HepG2 (cell line): ENCODE data around the gene MIEF2. TPM values are rescaled to one million over a fixed set of nuclear protein-coding genes. Genes with fewer than 3 reads are reported as not detected.

Source experiments
- ISL2 ChIP-seq: sonication (generic); formaldehyde crosslinking; IDR thresholded peaks from 2 replicates; pipeline ENCODE4 v1.5.0; 2020; ENCODE audit warnings: missing genetic modification reagents
- KMT2B ChIP-seq: IDR thresholded peaks from 2 replicates; pipeline ENCODE4 v1.6.1; 2016; ENCODE audit warnings: missing genetic modification reagents, missing compliant biosample characterization
- MIER3 ChIP-seq: IDR thresholded peaks from 2 replicates; pipeline ENCODE4 v1.6.1; 2016; ENCODE audit warnings: missing compliant biosample characterization, borderline replicate concordance
- MYC ChIP-seq: sonication (generic); formaldehyde crosslinking; IDR thresholded peaks from 2 replicates; pipeline ENCODE4 v1.9.0; 2021; ENCODE audit warnings: missing genetic modification reagents, borderline replicate concordance
- NFE2 ChIP-seq: sonication (generic); formaldehyde crosslinking; IDR thresholded peaks from 2 replicates; pipeline ENCODE4 v1.4.0; 2020; ENCODE audit warnings: missing genetic modification reagents
- SNAI1 ChIP-seq: sonication (generic); formaldehyde crosslinking; IDR thresholded peaks from 2 replicates; pipeline ENCODE4 v1.5.0; 2020; ENCODE audit warnings: mild to moderate bottlenecking, missing genetic modification reagents, borderline replicate concordance
- ZNF20 ChIP-seq: sonication (generic); formaldehyde crosslinking; IDR thresholded peaks from 2 replicates; pipeline ENCODE4 v1.4.0; 2020; ENCODE audit warnings: mild to moderate bottlenecking, moderate library complexity, missing genetic modification reagents
- ZNF598 ChIP-seq: sonication (generic); formaldehyde crosslinking; IDR thresholded peaks from 2 replicates; pipeline ENCODE4 v1.5.1; 2020; ENCODE audit warnings: mild to moderate bottlenecking, missing genetic modification reagents, borderline replicate concordance
- ZNF670 ChIP-seq: sonication (generic); formaldehyde crosslinking; IDR thresholded peaks from 2 replicates; pipeline ENCODE4 v1.8.0; 2022; ENCODE audit warnings: mild to moderate bottlenecking, missing genetic modification reagents, borderline replicate concordance
- ZNF761 ChIP-seq: sonication (generic); formaldehyde crosslinking; conservative IDR thresholded peaks from 2 replicates; pipeline ENCODE4 v1.4.0; 2020; ENCODE audit warnings: mild to moderate bottlenecking, missing genetic modification reagents
- polyA plus RNA-seq, 8 experiments: library from polyadenylated mRNA; depleted of rRNA in 3 of 8; stranded (reverse) in 7 of 8; unstranded in 1 of 8; fragments of >200 nt; fragmentation: Illumina TruSeq in 4 of 8; extraction: Trizol in 4 of 8; gene quantifications; 2 replicates each; pipeline versions ENCODE4 v1.2.1 to v1.2.3, GENCODE V29; 2011 to 2016; ENCODE audit warnings: low read depth in 4 of 8, missing spikeins in 1 of 8, mixed read lengths in 1 of 8; ENCODE audit not compliant: insufficient read depth in 1 of 8
- total RNA-seq, 5 experiments: library from RNA; depleted of rRNA; stranded (reverse); fragments of >200 nt; fragmentation: Illumina TruSeq; extraction: Trizol; gene quantifications; 2 replicates each; pipeline ENCODE4 v1.2.3, GENCODE V29; 2016; ENCODE audit warnings: low read depth in 1 of 5
- TF ChIP-seq, protein P1 (sequence below): sonication (generic); formaldehyde crosslinking; IDR thresholded peaks from 2 replicates; pipeline ENCODE4 v1.4.0; 2020; ENCODE audit warnings: mild to moderate bottlenecking, missing genetic modification reagents, borderline replicate concordance
- TF ChIP-seq, protein P2 (sequence below): sonication (generic); formaldehyde crosslinking; IDR thresholded peaks from 2 replicates; pipeline ENCODE4 v1.4.0; 2020; ENCODE audit warnings: missing genetic modification reagents
- TF ChIP-seq, protein P3 (sequence below): sonication (generic); formaldehyde crosslinking; IDR thresholded peaks from 2 replicates; pipeline ENCODE4 v1.5.1; 2020; ENCODE audit warnings: missing genetic modification reagents, mild to moderate bottlenecking, borderline replicate concordance

The MIEF2 gene
- total and polyA plus RNA-seq, 2 of the 13 experiments (the other 11 are each of a cell fraction or from before 2014, with no cell fraction given): 6.0 to 8.0 TPM

DNA sequence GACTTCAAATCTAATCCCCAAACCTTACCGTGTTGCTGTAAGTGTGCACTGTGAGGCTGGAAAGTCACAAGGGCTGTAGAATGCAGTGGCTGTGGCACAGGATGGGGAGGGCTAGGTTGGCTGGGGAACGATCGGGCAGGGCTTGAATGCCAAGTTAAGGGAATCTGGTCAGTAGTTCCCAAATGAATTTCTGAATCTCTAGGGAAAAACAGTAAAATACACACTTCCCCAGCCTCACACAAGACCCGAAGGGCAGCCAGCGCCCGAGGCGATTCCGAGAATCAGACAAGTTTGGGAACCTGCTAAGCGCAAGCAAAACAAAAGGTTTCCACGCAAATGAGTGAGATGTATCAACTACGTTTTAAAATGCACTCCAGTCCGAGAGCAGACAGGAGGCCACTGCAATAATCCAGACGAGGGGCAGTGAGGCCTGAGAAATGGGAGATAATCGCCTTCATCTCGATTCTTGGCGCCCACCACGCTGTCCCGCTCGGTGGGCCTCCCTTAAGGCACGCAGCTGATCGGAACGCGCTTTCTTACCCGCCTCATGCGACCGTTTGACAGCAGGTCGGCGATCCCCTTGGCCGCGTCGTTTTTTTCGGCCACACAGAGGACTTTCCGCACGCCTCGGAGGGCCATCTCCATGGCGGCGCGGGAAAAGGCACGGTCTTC lies 53.7 kb downstream of the MIEF2 start (continued):
- TF ChIP-seq ZNF670 (CRISPR knock-in tag) (0 out of 2 replicates have a peak, but pooled peaks have one; percentile 47), NFE2 (CRISPR knock-in tag) (0 out of 2 replicates have a peak, but pooled peaks have one; percentile 9), SNAI1 (0 out of 2 replicates have a peak, but pooled peaks have one; percentile 44), MYC (CRISPR knock-in tag) (peak; percentile 31; the same call in 1 of the 2 replicates), KMT2B (CRISPR knock-in tag) (no peak), ZNF20 (CRISPR knock-in tag) (0 out of 2 replicates have a peak, but pooled peaks have one; percentile 13), ZNF598 (0 out of 2 replicates have a peak, but pooled peaks have one; percentile 10), ZNF761 (CRISPR knock-in tag) (0 out of 2 replicates have a peak, but pooled peaks have one; percentile 40), ISL2 (CRISPR knock-in tag) (0 out of 2 replicates have a peak, but pooled peaks have one; percentile 17), MIER3 (CRISPR knock-in tag) (no peak)
- TF ChIP-seq, protein P1, sequence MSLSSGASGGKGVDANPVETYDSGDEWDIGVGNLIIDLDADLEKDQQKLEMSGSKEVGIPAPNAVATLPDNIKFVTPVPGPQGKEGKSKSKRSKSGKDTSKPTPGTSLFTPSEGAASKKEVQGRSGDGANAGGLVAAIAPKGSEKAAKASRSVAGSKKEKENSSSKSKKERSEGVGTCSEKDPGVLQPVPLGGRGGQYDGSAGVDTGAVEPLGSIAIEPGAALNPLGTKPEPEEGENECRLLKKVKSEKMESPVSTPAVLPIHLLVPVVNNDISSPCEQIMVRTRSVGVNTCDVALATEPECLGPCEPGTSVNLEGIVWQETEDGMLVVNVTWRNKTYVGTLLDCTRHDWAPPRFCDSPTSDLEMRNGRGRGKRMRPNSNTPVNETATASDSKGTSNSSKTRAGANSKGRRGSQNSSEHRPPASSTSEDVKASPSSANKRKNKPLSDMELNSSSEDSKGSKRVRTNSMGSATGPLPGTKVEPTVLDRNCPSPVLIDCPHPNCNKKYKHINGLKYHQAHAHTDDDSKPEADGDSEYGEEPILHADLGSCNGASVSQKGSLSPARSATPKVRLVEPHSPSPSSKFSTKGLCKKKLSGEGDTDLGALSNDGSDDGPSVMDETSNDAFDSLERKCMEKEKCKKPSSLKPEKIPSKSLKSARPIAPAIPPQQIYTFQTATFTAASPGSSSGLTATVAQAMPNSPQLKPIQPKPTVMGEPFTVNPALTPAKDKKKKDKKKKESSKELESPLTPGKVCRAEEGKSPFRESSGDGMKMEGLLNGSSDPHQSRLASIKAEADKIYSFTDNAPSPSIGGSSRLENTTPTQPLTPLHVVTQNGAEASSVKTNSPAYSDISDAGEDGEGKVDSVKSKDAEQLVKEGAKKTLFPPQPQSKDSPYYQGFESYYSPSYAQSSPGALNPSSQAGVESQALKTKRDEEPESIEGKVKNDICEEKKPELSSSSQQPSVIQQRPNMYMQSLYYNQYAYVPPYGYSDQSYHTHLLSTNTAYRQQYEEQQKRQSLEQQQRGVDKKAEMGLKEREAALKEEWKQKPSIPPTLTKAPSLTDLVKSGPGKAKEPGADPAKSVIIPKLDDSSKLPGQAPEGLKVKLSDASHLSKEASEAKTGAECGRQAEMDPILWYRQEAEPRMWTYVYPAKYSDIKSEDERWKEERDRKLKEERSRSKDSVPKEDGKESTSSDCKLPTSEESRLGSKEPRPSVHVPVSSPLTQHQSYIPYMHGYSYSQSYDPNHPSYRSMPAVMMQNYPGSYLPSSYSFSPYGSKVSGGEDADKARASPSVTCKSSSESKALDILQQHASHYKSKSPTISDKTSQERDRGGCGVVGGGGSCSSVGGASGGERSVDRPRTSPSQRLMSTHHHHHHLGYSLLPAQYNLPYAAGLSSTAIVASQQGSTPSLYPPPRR (CRISPR knock-in tag): 0 out of 2 replicates have a peak, but pooled peaks have one; percentile 28
- TF ChIP-seq, protein P2, sequence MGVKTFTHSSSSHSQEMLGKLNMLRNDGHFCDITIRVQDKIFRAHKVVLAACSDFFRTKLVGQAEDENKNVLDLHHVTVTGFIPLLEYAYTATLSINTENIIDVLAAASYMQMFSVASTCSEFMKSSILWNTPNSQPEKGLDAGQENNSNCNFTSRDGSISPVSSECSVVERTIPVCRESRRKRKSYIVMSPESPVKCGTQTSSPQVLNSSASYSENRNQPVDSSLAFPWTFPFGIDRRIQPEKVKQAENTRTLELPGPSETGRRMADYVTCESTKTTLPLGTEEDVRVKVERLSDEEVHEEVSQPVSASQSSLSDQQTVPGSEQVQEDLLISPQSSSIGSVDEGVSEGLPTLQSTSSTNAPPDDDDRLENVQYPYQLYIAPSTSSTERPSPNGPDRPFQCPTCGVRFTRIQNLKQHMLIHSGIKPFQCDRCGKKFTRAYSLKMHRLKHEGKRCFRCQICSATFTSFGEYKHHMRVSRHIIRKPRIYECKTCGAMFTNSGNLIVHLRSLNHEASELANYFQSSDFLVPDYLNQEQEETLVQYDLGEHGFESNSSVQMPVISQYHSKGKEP: no peak
- TF ChIP-seq, protein P3, sequence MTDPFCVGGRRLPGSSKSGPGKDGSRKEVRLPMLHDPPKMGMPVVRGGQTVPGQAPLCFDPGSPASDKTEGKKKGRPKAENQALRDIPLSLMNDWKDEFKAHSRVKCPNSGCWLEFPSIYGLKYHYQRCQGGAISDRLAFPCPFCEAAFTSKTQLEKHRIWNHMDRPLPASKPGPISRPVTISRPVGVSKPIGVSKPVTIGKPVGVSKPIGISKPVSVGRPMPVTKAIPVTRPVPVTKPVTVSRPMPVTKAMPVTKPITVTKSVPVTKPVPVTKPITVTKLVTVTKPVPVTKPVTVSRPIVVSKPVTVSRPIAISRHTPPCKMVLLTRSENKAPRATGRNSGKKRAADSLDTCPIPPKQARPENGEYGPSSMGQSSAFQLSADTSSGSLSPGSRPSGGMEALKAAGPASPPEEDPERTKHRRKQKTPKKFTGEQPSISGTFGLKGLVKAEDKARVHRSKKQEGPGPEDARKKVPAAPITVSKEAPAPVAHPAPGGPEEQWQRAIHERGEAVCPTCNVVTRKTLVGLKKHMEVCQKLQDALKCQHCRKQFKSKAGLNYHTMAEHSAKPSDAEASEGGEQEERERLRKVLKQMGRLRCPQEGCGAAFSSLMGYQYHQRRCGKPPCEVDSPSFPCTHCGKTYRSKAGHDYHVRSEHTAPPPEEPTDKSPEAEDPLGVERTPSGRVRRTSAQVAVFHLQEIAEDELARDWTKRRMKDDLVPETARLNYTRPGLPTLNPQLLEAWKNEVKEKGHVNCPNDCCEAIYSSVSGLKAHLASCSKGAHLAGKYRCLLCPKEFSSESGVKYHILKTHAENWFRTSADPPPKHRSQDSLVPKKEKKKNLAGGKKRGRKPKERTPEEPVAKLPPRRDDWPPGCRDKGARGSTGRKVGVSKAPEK (CRISPR knock-in tag): no peak
